Liver (tissue), 2 donors: Measurements from ENCODE around the gene ZXDC.

Source experiments
- TF ChIP-seq, protein P1 (sequence below): fragments of 150-350 bp; IDR thresholded peaks from 2 replicates; pipeline ENCODE4 v1.5.1; 2017; ENCODE audit warnings: improper control_type of control experiment, low read depth, low read length; ENCODE audit not compliant: missing input control
- TF ChIP-seq, protein P2 (sequence below): IDR thresholded peaks from 2 replicates; pipeline ENCODE4 v1.6.1; 2016; ENCODE audit warnings: antibody characterized with exemption, mild to moderate bottlenecking
- donor health status: healthy.

- TF ChIP-seq, protein P1, sequence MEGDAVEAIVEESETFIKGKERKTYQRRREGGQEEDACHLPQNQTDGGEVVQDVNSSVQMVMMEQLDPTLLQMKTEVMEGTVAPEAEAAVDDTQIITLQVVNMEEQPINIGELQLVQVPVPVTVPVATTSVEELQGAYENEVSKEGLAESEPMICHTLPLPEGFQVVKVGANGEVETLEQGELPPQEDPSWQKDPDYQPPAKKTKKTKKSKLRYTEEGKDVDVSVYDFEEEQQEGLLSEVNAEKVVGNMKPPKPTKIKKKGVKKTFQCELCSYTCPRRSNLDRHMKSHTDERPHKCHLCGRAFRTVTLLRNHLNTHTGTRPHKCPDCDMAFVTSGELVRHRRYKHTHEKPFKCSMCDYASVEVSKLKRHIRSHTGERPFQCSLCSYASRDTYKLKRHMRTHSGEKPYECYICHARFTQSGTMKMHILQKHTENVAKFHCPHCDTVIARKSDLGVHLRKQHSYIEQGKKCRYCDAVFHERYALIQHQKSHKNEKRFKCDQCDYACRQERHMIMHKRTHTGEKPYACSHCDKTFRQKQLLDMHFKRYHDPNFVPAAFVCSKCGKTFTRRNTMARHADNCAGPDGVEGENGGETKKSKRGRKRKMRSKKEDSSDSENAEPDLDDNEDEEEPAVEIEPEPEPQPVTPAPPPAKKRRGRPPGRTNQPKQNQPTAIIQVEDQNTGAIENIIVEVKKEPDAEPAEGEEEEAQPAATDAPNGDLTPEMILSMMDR = no peak
- TF ChIP-seq, protein P2, sequence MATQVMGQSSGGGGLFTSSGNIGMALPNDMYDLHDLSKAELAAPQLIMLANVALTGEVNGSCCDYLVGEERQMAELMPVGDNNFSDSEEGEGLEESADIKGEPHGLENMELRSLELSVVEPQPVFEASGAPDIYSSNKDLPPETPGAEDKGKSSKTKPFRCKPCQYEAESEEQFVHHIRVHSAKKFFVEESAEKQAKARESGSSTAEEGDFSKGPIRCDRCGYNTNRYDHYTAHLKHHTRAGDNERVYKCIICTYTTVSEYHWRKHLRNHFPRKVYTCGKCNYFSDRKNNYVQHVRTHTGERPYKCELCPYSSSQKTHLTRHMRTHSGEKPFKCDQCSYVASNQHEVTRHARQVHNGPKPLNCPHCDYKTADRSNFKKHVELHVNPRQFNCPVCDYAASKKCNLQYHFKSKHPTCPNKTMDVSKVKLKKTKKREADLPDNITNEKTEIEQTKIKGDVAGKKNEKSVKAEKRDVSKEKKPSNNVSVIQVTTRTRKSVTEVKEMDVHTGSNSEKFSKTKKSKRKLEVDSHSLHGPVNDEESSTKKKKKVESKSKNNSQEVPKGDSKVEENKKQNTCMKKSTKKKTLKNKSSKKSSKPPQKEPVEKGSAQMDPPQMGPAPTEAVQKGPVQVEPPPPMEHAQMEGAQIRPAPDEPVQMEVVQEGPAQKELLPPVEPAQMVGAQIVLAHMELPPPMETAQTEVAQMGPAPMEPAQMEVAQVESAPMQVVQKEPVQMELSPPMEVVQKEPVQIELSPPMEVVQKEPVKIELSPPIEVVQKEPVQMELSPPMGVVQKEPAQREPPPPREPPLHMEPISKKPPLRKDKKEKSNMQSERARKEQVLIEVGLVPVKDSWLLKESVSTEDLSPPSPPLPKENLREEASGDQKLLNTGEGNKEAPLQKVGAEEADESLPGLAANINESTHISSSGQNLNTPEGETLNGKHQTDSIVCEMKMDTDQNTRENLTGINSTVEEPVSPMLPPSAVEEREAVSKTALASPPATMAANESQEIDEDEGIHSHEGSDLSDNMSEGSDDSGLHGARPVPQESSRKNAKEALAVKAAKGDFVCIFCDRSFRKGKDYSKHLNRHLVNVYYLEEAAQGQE = no peak
Measured at GRCh38 chr3:126512026-126512425, 36.3 kb upstream of the ZXDC start.
